GM21360 (cell line): ENCODE results near the gene TSSK2.
"Not testable (repeated sequence)": the region's sequence is repeated elsewhere in the genome, so short reads cannot be mapped to it uniquely, and the experiment has no call there.

Experiments used
- ATAC-seq: cut with Tn5 transposase; IDR thresholded peaks from one replicate; pipeline ENCODE4 v1.9.1; 2021; ENCODE audit warnings: mild to moderate bottlenecking, moderate library complexity; ENCODE audit not compliant: unreplicated experiment

Gene TSSK2

DNA sequence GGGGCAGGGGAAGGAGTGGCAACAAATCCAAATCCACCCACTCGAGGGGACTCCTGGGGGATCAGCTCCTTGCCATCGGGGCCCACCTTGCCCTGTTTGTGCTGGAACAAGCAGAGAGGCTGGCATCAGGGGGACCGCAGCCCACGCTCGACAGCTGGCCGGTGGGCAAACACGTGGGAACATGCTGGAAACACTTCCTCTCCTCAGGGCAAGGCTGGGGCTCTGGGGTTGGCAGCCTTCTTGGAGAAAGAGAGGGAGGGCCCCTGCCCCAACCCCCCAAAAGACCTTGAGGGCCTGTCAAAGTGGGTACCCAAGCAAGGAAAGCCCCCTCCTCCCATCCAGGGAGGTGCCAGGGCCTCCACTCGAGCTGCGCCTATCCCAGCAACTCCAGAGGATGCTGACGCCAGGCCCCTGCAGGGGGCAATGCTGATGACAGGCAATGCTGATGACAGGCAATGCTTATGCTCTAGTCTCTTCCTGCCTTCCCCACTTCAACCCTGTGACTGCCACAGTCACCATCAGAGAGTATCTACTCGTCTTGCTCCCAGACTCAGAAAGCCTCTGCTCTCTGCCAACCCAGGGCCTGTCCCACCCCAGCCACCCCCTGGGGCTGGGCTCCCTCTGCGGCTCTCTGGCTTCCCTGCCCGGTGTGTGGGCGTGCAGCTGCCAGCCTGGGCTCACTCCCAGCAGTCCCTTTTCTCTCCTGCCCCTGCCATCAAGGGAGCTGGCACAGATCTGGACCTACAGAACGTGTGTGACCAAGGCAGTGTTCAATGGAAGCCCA, 7.3 kb downstream of the TSSK2 start:
- no peak for ATAC-seq

- no peak for ATAC-seq
Observed at GRCh38 chr22:19139001-19139356, 7.9 kb downstream of the TSSK2 start.

- no peak for ATAC-seq
Observed at GRCh38 chr22:19139974-19140373, 8.9 kb downstream of the TSSK2 start.

DNA sequence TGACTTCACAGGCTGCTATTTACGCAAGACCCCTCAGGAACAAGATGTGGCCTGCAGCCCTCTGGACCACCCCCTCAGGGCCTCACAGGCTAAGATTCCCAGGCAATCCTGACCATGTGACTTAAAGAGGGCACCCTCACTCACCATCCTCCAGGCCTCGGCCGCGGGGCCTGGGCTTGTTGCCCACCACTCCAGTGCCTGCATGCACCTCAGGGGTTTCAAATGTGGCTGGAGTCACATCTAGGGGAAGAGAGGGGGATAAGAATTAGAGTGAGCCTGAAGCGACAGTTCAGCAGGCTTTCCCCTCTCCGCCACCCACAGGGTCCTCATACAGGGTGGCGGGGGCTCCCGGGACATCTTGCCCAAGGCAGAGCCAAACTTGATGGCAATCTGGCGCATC, 11.3 kb downstream of the TSSK2 start:
- ATAC-seq, result no peak

DNA sequence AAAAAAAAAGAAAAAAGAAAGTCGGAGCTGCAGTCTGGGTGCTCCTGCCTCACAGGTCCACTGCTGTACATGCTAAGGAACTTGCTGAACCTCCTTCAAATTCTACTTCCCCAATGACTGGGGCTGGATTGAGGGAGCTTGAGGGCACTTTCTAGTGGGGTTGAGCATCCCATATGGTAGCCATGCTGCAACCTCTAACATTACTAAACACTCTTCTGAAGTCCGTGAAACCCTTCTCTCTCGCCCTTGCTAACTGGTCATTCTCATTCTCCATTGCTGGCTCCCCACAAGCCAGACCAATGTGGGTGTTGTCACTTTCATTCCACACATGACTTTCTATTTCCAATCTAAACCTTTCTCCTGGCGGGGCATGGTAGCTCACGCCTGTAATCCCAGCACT, 12.1 kb downstream of the TSSK2 start:
- no peak for ATAC-seq

DNA sequence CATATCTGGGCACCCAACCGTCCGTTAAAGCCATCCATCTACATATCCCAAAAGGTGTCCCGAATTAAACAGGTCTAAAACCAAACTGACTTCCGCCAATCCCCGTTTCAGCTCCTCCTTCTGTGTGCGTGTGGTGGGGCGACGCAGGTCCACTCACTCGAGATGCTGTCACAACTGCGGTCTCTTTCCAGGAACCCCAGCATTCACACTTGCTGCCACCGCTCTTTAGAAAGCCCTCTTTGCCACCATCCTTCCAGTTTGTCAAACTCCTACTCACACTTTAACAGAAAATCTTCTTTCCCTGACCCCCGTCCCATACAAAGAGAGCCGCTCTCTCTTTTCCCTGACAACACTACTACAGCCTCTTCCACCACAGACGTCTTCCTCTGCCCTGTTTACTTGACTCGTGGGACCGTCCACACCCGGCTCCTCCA, 12.9 kb downstream of the TSSK2 start:
- no peak for ATAC-seq

GRCh38 chr22:19146215-19146968, 15.3 kb downstream of the TSSK2 start:
- no peak for ATAC-seq

GRCh38 chr22:19147195-19147780, 16.2 kb downstream of the TSSK2 start:
- no peak for ATAC-seq

- ATAC-seq, result no peak
Observed at GRCh38 chr22:19148417-19149046, 17.4 kb downstream of the TSSK2 start.

- ATAC-seq, result no peak
Observed at GRCh38 chr22:19149047-19149883, 18.2 kb downstream of the TSSK2 start.

- ATAC-seq, result no peak
Observed at GRCh38 chr22:19149991-19150390, 18.9 kb downstream of the TSSK2 start, which contains the start of gene GSC2. Gene GSC2, minus strand, starts transcription at chr22:19150292. Its CDS starts 9 bp downstream, at chr22:19150283.

DNA sequence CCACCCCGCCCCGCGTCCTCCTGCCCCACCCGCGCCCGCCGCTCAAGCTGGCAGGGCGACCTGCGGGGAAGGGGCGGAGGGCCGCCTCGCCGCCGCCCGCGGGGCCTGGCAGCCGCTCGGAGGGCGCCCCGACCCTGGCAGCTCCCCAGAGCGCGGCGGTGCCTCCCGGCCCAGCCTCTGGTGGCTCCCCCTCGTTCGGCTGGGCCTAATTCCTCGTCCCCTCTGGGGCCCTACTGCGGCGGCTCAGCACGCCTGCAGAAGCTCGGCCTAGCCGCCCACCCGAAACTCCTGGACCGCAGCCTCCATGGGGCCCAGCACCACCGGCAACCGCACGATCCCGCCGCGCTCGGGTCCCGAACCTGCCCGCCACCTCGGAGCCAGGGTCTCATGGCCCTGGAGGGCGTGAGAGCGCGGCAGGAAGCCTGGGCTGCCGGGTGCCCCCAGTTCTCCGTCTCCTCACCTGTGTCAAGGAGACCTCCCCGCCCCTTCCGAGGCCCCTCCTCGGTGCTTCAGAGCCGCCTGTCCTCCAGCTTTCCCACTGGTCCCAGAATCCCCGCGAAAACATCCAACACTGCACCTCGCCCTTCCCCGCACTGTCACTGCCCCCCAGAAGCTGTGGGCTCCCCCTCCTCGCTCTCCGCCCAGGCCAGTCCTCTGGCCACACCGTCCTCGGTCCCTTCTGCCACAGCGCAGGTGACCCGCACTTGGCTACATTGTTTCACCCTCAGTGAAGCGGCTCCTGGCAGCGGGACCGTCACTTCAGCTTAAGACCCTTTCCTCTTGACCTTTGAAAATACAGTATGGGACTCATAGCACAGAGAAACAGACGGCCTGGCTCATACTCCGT, 19.6 kb downstream of the TSSK2 start:
- no peak for ATAC-seq

DNA sequence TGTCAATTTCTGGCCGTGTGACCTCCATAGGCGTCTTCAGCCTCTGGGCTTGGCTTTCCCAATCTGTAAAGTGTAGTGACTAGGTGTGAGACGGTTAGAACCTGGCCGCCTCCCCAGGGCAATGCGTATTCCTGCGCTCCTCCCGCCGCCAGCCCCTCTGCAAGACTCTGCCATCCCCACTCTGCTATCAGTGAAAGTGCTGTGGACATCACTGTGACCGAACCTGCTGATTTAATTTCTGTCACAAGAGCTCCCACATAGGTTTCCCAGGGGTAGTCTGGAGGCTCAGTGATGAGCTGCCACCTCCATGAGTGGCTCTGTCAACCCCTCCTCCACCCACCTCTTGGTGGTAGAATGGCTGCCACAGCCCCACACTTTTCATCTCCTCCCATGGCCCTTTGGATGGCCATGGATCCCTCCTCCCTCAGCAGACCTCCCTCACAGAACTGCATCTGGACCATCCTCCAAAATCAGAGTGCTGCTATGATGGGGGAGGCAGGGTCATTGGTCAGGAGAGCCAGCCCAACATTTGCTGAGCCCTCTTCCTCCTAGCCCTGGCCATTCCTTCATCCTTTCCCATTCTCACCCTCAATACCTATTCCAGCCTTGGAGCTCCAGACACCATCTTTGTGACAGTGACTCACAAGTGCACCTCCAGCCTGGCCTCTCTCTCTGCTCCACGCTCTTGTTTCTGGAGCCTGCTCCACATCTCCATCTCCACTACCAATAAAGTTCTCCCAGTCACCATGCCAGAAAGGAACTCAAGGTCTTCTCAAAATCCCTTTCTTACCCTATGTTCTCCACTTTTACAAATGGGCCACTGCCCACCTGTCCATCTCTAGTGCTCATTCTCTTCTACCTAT, 20.5 kb downstream of the TSSK2 start:
- ATAC-seq, result no peak

GRCh38 chr22:19152942-19153883, 22.1 kb downstream of the TSSK2 start:
- ATAC-seq, result no peak

GRCh38 chr22:19156109-19156508, 25.0 kb downstream of the TSSK2 start:
- ATAC-seq, result not testable (repeated sequence)

DNA sequence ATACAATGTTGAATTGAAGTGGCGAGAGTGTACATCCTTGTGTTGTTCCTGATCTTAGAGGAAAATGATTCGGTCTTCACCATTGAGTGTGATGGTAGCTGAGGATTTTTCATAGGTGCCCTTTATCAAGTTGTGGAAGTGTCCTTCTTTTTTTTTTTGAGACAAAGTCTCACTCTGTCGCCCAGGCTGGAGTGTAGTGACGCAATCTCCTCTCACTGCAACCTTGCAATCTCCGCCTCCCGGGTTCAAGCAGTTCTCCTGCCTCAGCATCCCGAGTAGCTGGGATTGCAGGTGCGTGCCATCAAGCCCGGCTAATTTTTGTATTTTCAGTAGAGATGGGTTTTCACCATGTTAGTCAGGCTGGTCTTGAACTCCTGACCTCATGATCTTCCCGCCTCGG, 27.5 kb downstream of the TSSK2 start:
- not testable (repeated sequence) for ATAC-seq

DNA sequence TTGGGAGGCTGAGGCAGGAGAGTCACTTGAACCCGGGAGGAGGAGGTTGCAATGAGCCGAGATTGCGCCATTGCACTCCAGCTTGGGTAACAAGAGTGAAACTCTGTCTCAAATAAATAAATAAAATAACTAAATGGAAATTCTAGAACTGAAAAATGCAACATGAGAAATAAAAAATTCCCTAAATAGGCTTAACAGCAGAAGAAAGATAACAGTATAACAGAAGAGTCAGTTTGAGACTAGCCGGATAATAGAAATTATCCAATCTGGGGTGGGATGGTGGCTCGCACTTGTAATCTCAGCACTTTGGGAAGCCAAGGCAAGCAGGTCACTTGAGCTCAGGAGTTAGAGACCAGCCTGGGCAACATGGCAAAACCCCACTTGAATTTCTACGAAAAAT, 33.3 kb downstream of the TSSK2 start:
- no peak for ATAC-seq

GRCh38 chr22:19166421-19166820, 35.3 kb downstream of the TSSK2 start:
- no peak for ATAC-seq
